HG02970 (cell line): ENCODE measurements around the gene S100P.

Experiments
- ATAC-seq: cut with Tn5 transposase; IDR thresholded peaks from one replicate; pipeline ENCODE4 v1.9.1; 2021; ENCODE audit warnings: mild to moderate bottlenecking, moderate library complexity, moderate number of reproducible peaks; ENCODE audit not compliant: unreplicated experiment, low FRiP score

S100P gene

DNA sequence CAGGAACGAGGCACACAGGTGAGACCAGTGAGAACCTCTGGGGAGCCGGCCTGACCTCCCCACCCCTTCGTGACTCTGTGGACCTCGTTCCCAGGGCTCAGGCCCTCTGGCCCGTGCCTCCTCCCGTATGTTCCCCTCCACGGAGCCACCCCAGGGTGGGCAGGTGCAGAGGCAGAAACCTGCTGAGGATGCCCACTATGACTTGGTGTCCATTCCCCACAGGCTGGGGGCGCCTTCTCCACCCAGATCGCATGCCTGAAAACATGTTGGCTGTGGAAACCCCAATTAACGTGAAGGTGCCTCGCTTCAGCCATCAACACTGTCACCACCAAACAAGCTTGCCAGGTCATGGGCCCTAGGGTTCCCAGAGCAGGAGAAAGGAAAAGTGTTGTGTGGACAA lies 49.3 kb downstream of the S100P start:
- ATAC-seq = no peak
